ENCODE results near the gene PTPRCAP. TPM values are rescaled to one million over a fixed set of nuclear protein-coding genes. Genes with fewer than 3 reads are reported as not detected.

The PTPRCAP gene
- total RNA-seq, 1 experiment from 2014 or later, result 1.7 TPM

GRCh38 chr11:67410369-67410831, 27.1 kb downstream of the PTPRCAP start:
- no peaks in the 10 kb centered on the region for H3K9me3 Mint-ChIP-seq
- no peak overlapping the region for H4K8ac ChIP-seq (replicated peaks; ENCODE audit: insufficient read length, low read depth, low read length)
- no peak for DNase-seq
- H3K23me2 ChIP-seq (ENCODE audit: insufficient read length, low read depth, low read length, poor library complexity, severe bottlenecking), result no peaks in the 10 kb centered on the region
- no peak overlapping the region for H3K23ac ChIP-seq (ENCODE audit: insufficient read length, low read depth, low read length)
- no peak overlapping the region for H2AFZ ChIP-seq (ENCODE audit: low read length)
- no peaks in the 10 kb centered on the region for H3K79me2 ChIP-seq (ENCODE audit: insufficient read depth, low read length)
- H3K9ac ChIP-seq (ENCODE audit: extremely low read depth, insufficient read length, low read length), result no peak overlapping the region
- no peak overlapping the region for H2BK120ac ChIP-seq (ENCODE audit: low read depth, low read length, poor library complexity, severe bottlenecking)
- WGBS (ENCODE audit: extremely low coverage, insufficient read length, low lambda C conversion rate), result no CpG with 5 or more reads among the region's 15 CpGs
- no peak for TF ChIP-seq CTCF (conservative IDR thresholded peaks at IDR 0.05)
- H3K27me3 Mint-ChIP-seq (ENCODE audit: low read depth), result peaks cover 52% of the 10 kb centered on the region
- 0 out of 5 replicates have a peak overlapping the region, but pooled peaks of 1 of the 2 experiments have one; percentile 17 for H3K4me3 Mint-ChIP-seq
- no peak overlapping the region for H3T11ph ChIP-seq (ENCODE audit: low read length)
- H3K4me1 Mint-ChIP-seq, result peaks cover 14 to 28% of the 10 kb centered on the region in 2 experiments
- H3K9me3 ChIP-seq (ENCODE audit: control insufficient read depth, low read depth, low read length), result no peaks in the 10 kb centered on the region
- no peak overlapping the region for H3K27ac ChIP-seq (ENCODE audit: insufficient read length, low read depth, low read length)
- no peak overlapping the region for H2BK15ac ChIP-seq (ENCODE audit: low read depth, low read length)
- no peaks in the 10 kb centered on the region for H3K27me3 ChIP-seq (ENCODE audit: insufficient read depth, low read length)
- no peaks in the 10 kb centered on the region for H4K20me1 ChIP-seq (ENCODE audit: control insufficient read depth, insufficient read depth, insufficient read length)
- H2BK12ac ChIP-seq (ENCODE audit: insufficient read length, low read depth, low read length), result no peak overlapping the region
- no peak overlapping the region for H3K4ac ChIP-seq (ENCODE audit: low read depth, low read length)
- no peak overlapping the region for H4K91ac ChIP-seq (ENCODE audit: insufficient read length, low read depth, low read length)
- H4K5ac ChIP-seq (ENCODE audit: insufficient read length, low read depth, low read length), result no peak overlapping the region
- no peak overlapping the region for H3K27ac Mint-ChIP-seq
- no peak overlapping the region for H2BK5ac ChIP-seq (ENCODE audit: insufficient read length, low read length)
- no peak overlapping the region for H3K4me2 ChIP-seq (ENCODE audit: insufficient read depth, insufficient read length, low read length)
- no peak overlapping the region for H2BK20ac ChIP-seq (ENCODE audit: low read depth, low read length, poor library complexity, severe bottlenecking)
- no peaks in the 10 kb centered on the region for H3K79me1 ChIP-seq (ENCODE audit: insufficient read depth, low read depth, low read length, poor library complexity, severe bottlenecking)
- H2AK5ac ChIP-seq (ENCODE audit: insufficient read length, low read length), result no peak overlapping the region
- H3K4me1 ChIP-seq (ENCODE audit: insufficient read depth, low read length), result no peaks in the 10 kb centered on the region
- no peak overlapping the region for H3K18ac ChIP-seq (ENCODE audit: insufficient read length, low read depth, low read length)
- H3K56ac ChIP-seq (ENCODE audit: insufficient read length, low read depth, low read length), result no peak overlapping the region
- H3K14ac ChIP-seq (ENCODE audit: insufficient read depth, low read length), result no peak overlapping the region
- H3K36me3 Mint-ChIP-seq (ENCODE audit: insufficient read depth in 1 of 3, low read depth in 3 of 3), result no peaks in the 10 kb centered on the region
